Esophagus squamous epithelium (tissue), 5 donors: ENCODE data around the gene STX1B. TPM values are rescaled to one million over a fixed set of nuclear protein-coding genes. Genes with fewer than 3 reads are reported as not detected.

ENCODE experiments used
- DNase-seq: peaks from one replicate; lab custom pipeline; 2025; lab: John Stamatoyannopoulos, UW
- H3K27ac ChIP-seq, 4 donors: fragments of 200-600 bp; sonication (generic); one replicate each; pipeline ENCODE4 v1.5.1; 2016 to 2019; ENCODE audit warnings: mild to moderate bottlenecking in 1 of 4
- H3K27me3 ChIP-seq, 4 donors: fragments of 200-600 bp; sonication (generic); 1 replicate in 3 of 4; 2 replicates in 1 of 4; pipeline versions ENCODE4 v1.5.1 to v1.6.0; 2017 to 2021; ENCODE audit warnings: antibody characterized with exemption in 1 of 4
- H3K36me3 ChIP-seq, 3 donors: fragments of 200-600 bp; sonication (generic); one replicate each; pipeline ENCODE4 v1.5.1; 2016 to 2019
- H3K4me1 ChIP-seq, 3 donors: fragments of 200-600 bp; sonication (generic); one replicate each; pipeline ENCODE4 v1.5.1; 2017 to 2019
- H3K4me3 ChIP-seq, 4 donors: fragments of 200-600 bp; sonication (generic); 1 replicate in 3 of 4; 2 replicates in 1 of 4; pipeline ENCODE4 v1.5.1; 2016 to 2019; ENCODE audit warnings: mild to moderate bottlenecking in 2 of 4, moderate library complexity in 1 of 4
- H3K9me3 ChIP-seq, 3 donors: fragments of 200-600 bp; sonication (generic); one replicate each; pipeline ENCODE4 v1.5.1; 2016 to 2019
- POLR2A ChIP-seq, 4 donors: fragments of 450-650 bp; IDR thresholded peaks; one replicate each; pipeline ENCODE4 v1.6.1; 2017; ENCODE audit warnings: antibody characterized with exemption in 4 of 4, mild to moderate bottlenecking in 4 of 4, moderate library complexity in 3 of 4
- WGBS, 2 donors: methylation state at CpG; one replicate each; pipeline ENCODE4 v1.1.5; 2018; 5-methylcytosine and 5-hydroxymethylcytosine counted together
- intact Hi-C: fragments of 100-400 bp; cut with DNase I; formaldehyde crosslinking; loops from one replicate; pipeline ENCODE4 v1.15.0; 2022
- total RNA-seq, 4 donors: library from RNA; depleted of rRNA; stranded (reverse); fragments of >200 nt; gene quantifications; one replicate each; pipeline ENCODE4 v1.1.0, GENCODE V29; 2016
- TF ChIP-seq, protein P1 (sequence below), 6 experiments: fragments of 450-650 bp in 4 of 6; fragments of 200-600 bp in 2 of 6; sonication (generic) in 2 of 6; IDR thresholded peaks; one replicate each; pipeline ENCODE4 v1.5.1; 2016 to 2019; ENCODE audit warnings: antibody characterized with exemption in 6 of 6, mild to moderate bottlenecking in 4 of 6, moderate library complexity in 4 of 6
- donor health status: DM: yes; HTN: yes; CAD: no.

The STX1B gene
- total RNA-seq, 4 donors from 2014 or later: 0.06 to 1.5 (median 0.20) TPM

- no peak for DNase-seq
- WGBS, 2 donors: 90 to 92% methylated on average over 2 to 12 of the region's 29 CpGs
- Histone ChIP-seq H3K9me3 (no peaks in the 10 kb centered on the region), H3K4me1 (peaks cover 7 to 23% (median 8%) of the 10 kb centered on the region in 3 donors), H3K27me3 (no peaks in the 10 kb centered on the region), H3K4me3 (peak overlapping the region in 1 of 4 donors; percentile 68), H3K27ac (peak overlapping the region in 2 of 4 donors; percentile 77 to 83), H3K36me3 (peaks cover 2 to 50% (median 11%) of the 10 kb centered on the region in 3 donors)
- intact Hi-C loops: loop anchor here (5.0 kb wide), 2 partner anchors 156 to 456 kb away; partner anchors contain the start of gene ZNF843
- TF ChIP-seq, protein P1, sequence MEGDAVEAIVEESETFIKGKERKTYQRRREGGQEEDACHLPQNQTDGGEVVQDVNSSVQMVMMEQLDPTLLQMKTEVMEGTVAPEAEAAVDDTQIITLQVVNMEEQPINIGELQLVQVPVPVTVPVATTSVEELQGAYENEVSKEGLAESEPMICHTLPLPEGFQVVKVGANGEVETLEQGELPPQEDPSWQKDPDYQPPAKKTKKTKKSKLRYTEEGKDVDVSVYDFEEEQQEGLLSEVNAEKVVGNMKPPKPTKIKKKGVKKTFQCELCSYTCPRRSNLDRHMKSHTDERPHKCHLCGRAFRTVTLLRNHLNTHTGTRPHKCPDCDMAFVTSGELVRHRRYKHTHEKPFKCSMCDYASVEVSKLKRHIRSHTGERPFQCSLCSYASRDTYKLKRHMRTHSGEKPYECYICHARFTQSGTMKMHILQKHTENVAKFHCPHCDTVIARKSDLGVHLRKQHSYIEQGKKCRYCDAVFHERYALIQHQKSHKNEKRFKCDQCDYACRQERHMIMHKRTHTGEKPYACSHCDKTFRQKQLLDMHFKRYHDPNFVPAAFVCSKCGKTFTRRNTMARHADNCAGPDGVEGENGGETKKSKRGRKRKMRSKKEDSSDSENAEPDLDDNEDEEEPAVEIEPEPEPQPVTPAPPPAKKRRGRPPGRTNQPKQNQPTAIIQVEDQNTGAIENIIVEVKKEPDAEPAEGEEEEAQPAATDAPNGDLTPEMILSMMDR (IDR thresholded peaks at IDR 0.05): peak in 1 of 6 experiments; percentile 4
- TF ChIP-seq POLR2A (IDR thresholded peaks at IDR 0.05): no peak
Measured at GRCh38 chr16:30986129-30986991, 24.1 kb downstream of the STX1B start.

DNA sequence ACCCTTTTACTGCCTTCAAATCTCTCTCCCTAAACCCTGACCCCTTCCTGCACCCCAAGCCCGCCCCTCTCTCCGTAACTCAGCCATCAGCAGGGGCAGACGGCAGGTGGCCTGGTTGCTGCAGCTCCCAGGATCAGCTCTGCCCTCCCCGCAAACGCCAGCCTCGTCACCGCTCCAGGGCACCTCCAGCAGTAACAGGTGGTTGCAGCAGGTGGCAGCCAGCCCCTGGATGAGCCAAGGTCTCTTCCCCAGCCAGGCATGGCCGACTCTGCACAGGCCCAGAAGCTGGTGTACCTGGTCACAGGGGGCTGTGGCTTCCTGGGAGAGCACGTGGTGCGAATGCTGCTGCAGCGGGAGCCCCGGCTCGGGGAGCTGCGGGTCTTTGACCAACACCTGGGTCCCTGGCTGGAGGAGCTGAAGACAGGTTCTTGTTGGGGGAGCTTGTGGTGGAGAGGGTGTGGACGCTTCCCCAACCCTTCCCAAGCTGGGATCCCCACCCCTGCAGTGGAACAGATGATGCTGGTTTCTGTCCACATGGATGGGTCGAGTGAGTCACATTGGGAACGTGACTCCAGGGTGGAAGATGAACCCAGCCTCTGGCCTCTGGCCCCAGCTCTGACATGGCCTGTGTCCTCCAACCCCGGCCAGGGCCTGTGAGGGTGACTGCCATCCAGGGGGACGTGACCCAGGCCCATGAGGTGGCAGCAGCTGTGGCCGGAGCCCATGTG lies 24.9 kb downstream of the STX1B start:
- TF ChIP-seq, protein P1 (IDR thresholded peaks at IDR 0.05): peak in 3 of 6 experiments; percentile 7 to 37 (median 30)
- TF ChIP-seq POLR2A (IDR thresholded peaks at IDR 0.05): no peak
- Histone ChIP-seq H3K27ac (peak overlapping the region; percentile 62 to 83 (median 78)), H3K27me3 (no peaks in the 10 kb centered on the region), H3K4me3 (peak overlapping the region; percentile 31 to 68 (median 56)), H3K36me3 (peaks cover 10 to 58% (median 18%) of the 10 kb centered on the region in 3 donors), H3K4me1 (peaks cover 7 to 23% (median 8%) of the 10 kb centered on the region in 3 donors), H3K9me3 (no peaks in the 10 kb centered on the region)
- DNase-seq: no peak
- intact Hi-C loops: loop anchor here (5.0 kb wide), 2 partner anchors 157 to 457 kb away; partner anchors contain the start of gene ZNF843
- 28% methylated on average over 5 of the region's 20 CpGs; no CpG with 5 or more reads in 1 of the 2 donors for WGBS, 2 donors

DNA sequence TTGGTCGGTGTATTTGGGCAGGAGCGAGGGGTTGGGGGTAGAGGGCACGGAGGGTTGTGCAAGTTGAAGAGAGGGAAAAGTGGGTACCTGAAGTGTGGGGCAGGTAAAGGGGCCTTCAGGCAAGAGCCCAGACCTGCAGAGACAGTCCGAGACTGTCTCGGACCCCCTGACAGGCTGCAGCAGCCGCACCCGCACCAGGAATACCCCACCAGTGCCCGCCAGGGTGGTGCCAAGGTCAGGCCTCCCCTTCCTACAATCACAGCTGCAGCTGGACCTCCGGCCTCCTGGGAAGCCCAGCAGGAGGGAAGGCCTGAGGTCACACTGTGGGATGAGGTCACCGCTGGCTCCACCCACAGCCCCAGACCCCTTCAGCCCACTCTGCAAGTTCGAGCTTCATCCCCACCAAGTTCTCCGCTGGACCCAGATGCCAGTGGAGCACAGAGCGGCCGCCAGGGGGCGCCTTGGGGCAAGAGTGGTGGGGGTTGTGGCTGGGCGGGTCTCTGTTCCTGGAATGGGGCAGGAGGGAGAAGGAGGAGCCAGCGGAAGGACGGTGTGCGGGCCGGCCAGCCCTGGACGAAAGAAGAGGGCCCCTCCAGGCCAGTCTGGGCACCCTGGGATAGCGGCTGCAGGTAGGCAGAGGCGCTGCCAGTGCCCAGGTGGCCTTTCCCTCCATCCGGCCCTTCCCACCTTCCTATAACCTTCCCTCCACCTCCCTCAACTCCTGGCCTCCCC lies 25.6 kb downstream of the STX1B start, which contains the start of gene HSD3B7:
TSS of gene HSD3B7 (plus strand) at position 539 of the 732 bp plus-strand sequence. CDS start 452 bp downstream, outside the sequence.
- peak; percentile 24 for DNase-seq
- H3K27ac ChIP-seq: peak within 1 kb of the TSS; percentile 62 to 83 (median 78)

DNA sequence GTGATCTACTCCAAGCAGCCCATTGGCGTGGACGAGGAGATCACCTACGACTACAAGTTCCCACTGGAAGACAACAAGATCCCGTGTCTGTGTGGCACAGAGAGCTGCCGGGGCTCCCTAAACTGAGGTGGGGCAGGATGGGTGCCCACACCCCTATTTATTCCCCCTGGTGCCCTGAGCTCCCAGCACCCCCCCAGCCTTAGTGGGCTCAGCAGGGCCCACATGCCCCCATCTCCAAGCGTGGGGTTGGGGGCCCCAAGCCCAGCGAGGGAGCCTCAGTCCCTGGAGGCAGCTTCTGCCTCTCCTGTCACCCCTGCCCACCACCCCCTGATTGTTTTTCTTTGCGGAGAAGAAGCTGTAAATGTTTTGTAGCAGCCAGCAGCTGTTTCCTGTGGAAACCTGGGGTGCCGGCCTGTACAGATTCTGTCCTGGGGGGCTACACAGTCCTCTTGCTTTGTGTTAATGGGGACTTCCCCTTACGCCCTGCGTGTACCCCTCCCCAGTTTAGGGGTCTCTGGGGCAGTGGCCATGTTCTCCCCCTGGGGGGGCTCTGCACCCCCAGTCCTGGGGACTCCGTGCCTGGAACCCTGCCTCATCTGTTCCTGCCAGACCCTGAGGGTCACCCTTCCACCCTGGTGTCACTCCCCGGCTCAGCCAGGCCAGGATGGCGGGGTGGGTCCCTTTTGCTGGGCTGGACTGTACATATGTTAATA lies 26.4 kb downstream of the STX1B start:
- peaks cover 16 to 73% (median 24%) of the 10 kb centered on the region in 3 donors for H3K36me3 ChIP-seq
- intact Hi-C loops: no loop called here

More for the DNA sequence above, 25.6 kb downstream of the STX1B start, which contains the start of gene HSD3B7:
- Histone ChIP-seq H3K36me3 (peaks cover 10 to 66% (median 24%) of the 10 kb centered on the region in 3 donors), H3K4me3 (peak within 1 kb of the TSS; percentile 31 to 68 (median 56)), H3K9me3 (no peaks in the 10 kb centered on the region), H3K4me1 (peaks cover 7 to 23% (median 8%) of the 10 kb centered on the region in 3 donors), H3K27me3 (no peaks in the 10 kb centered on the region)
- intact Hi-C loops: loop anchor here (5.0 kb wide), 2 partner anchors 157 to 457 kb away; partner anchors contain the start of gene ZNF843
- 36 to 48% methylated on average over 6 to 11 of the region's 24 CpGs for WGBS, 2 donors
- TF ChIP-seq, protein P1 (IDR thresholded peaks at IDR 0.05): peak; percentile 92 to 97 (median 96)
- TF ChIP-seq POLR2A (IDR thresholded peaks at IDR 0.05): no peak

More for the DNA sequence above, 26.4 kb downstream of the STX1B start:
- Histone ChIP-seq H3K4me3 (no peak overlapping the region), H3K4me1 (peaks cover 7 to 23% (median 8%) of the 10 kb centered on the region in 3 donors), H3K27ac (no peak overlapping the region), H3K27me3 (no peaks in the 10 kb centered on the region), H3K9me3 (no peaks in the 10 kb centered on the region)
- no peak for DNase-seq
- WGBS, 2 donors: 72 to 77% methylated on average over 3 to 7 of the region's 14 CpGs
- TF ChIP-seq, protein P1 (IDR thresholded peaks at IDR 0.05): no peak
- TF ChIP-seq POLR2A (IDR thresholded peaks at IDR 0.05): no peak
